Trophoblast cell (in vitro differentiated cells and primary cell): Measurements from ENCODE around the gene NTM.

ENCODE experiments used
- DNase-seq, 2 donors: peaks; one replicate each; pipeline ENCODE4 v3.0.0-alpha.2; 2016
- H2AFZ ChIP-seq: 2 replicates; pipeline ENCODE4 v1.6.1; 2013; ENCODE audit warnings: low read length, moderate library complexity, mild to moderate bottlenecking; ENCODE audit not compliant: insufficient read depth, poor library complexity
- H2AK5ac ChIP-seq: 2 replicates; pipeline ENCODE4 v1.6.1; 2013; ENCODE audit warnings: mild to moderate bottlenecking, low read length
- H2BK120ac ChIP-seq: 2 replicates; pipeline ENCODE4 v1.6.1; 2013; ENCODE audit warnings: low read length, mild to moderate bottlenecking, moderate library complexity; ENCODE audit not compliant: insufficient read depth, poor library complexity
- H2BK12ac ChIP-seq: 2 replicates; pipeline ENCODE4 v1.6.1; 2013; ENCODE audit warnings: mild to moderate bottlenecking, low read length, moderate library complexity
- H2BK5ac ChIP-seq: 2 replicates; pipeline ENCODE4 v1.6.1; 2013; ENCODE audit warnings: low read length, low read depth, moderate library complexity, mild to moderate bottlenecking; ENCODE audit not compliant: poor library complexity
- H3K14ac ChIP-seq: 2 replicates; pipeline ENCODE4 v1.6.1; 2013; ENCODE audit warnings: mild to moderate bottlenecking, low read length
- H3K18ac ChIP-seq: 2 replicates; pipeline ENCODE4 v1.6.1; 2013; ENCODE audit warnings: mild to moderate bottlenecking, low read length
- H3K23ac ChIP-seq: 2 replicates; pipeline ENCODE4 v1.6.1; 2013; ENCODE audit warnings: low read length
- H3K27ac ChIP-seq: 2 replicates; pipeline ENCODE4 v1.5.1; 2013; ENCODE audit warnings: low read depth, mild to moderate bottlenecking, inconsistent platforms, low read length, moderate library complexity
- H3K27me3 ChIP-seq: 2 replicates; pipeline ENCODE4 v1.6.1; 2013; ENCODE audit warnings: inconsistent platforms, mild to moderate bottlenecking, low read length, moderate library complexity; ENCODE audit not compliant: insufficient read depth
- H3K36me3 ChIP-seq, 2 experiments: 1 replicate in 1 of 2; 2 replicates in 1 of 2; pipeline ENCODE4 v1.6.1; 2013; ENCODE audit warnings: low read length in 2 of 2, mild to moderate bottlenecking in 2 of 2, moderate library complexity in 1 of 2; ENCODE audit not compliant: insufficient read depth in 2 of 2, control insufficient read depth in 1 of 2
- H3K4ac ChIP-seq: 2 replicates; pipeline ENCODE4 v1.6.1; 2013; ENCODE audit warnings: low read depth, mild to moderate bottlenecking, low read length, moderate library complexity
- H3K4me1 ChIP-seq, 2 experiments: 1 replicate in 1 of 2; 2 replicates in 1 of 2; pipeline ENCODE4 v1.6.1; 2013; ENCODE audit warnings: low read length in 2 of 2, mild to moderate bottlenecking in 2 of 2, moderate library complexity in 1 of 2; ENCODE audit not compliant: insufficient read depth in 2 of 2, control insufficient read depth in 1 of 2
- H3K4me2 ChIP-seq: 2 replicates; pipeline ENCODE4 v1.6.1; 2013; ENCODE audit warnings: inconsistent platforms, mild to moderate bottlenecking, low read length, moderate library complexity
- H3K4me3 ChIP-seq: 2 replicates; pipeline ENCODE4 v1.5.1; 2013; ENCODE audit warnings: mild to moderate bottlenecking, low read depth, low read length, inconsistent platforms
- H3K79me1 ChIP-seq: one replicate; pipeline ENCODE4 v1.6.1; 2013; ENCODE audit warnings: low read length
- H3K79me2 ChIP-seq: 2 replicates; pipeline ENCODE4 v1.6.1; 2013; ENCODE audit warnings: low read length, mild to moderate bottlenecking; ENCODE audit not compliant: control insufficient read depth, insufficient read depth, poor library complexity
- H3K9ac ChIP-seq: 2 replicates; pipeline ENCODE4 v1.6.1; 2013; ENCODE audit warnings: mild to moderate bottlenecking, low read length
- H3K9me3 ChIP-seq: 2 replicates; pipeline ENCODE4 v1.6.1; 2013; ENCODE audit warnings: low read depth, mild to moderate bottlenecking, control low read depth, inconsistent platforms, low read length; ENCODE audit not compliant: insufficient read depth
- H4K12ac ChIP-seq: 2 replicates; pipeline ENCODE4 v1.6.1; 2013; ENCODE audit warnings: low read depth, mild to moderate bottlenecking, low read length, moderate library complexity
- H4K8ac ChIP-seq: 2 replicates; pipeline ENCODE4 v1.6.1; 2013; ENCODE audit warnings: low read depth, mild to moderate bottlenecking, low read length, moderate library complexity
- H4K91ac ChIP-seq: one replicate; pipeline ENCODE4 v1.6.1; 2013; ENCODE audit warnings: low read depth, mild to moderate bottlenecking, low read length, moderate library complexity
- WGBS: extraction: QIAGEN DNeasy Blood & Tissue Kit; methylation state at CpG from one replicate; pipeline ENCODE4 v1.1.7; 2013; ENCODE audit warnings: missing lambda C conversion rate; ENCODE audit not compliant: insufficient read length, insufficient coverage; ENCODE audit errors: extremely low coverage; 5-methylcytosine and 5-hydroxymethylcytosine counted together

NTM gene

DNA sequence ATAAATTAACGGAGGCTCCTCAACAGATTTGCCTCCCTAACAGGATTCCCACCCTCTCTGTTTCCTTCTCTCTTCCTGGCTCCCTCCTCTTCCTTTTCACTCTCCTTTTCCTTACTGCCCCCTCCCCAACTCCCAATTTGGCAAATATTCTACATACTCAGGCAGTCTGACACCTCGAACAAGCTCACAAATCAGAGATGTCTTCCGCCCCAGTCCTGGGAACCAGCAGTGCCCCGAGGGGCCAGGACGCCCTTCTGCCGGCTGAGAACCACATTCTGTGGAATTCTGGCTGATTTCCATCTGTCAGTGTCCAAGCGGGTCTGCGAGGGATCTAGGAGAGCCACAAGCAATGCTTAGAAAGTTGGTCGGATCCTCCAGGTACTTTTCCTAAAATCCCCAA lies 94.0 kb downstream of the NTM start:
- DNase-seq: peak; percentile 92 to 95
- H3K9ac ChIP-seq: no peak overlapping the region
- no peak overlapping the region for H4K8ac ChIP-seq
- WGBS: no CpG with 5 or more reads among the region's 9 CpGs
- no peak overlapping the region for H4K91ac ChIP-seq
- no peak overlapping the region for H3K4ac ChIP-seq
- no peak overlapping the region for H3K18ac ChIP-seq
- H2BK120ac ChIP-seq: no peak overlapping the region
- no peak overlapping the region for H3K14ac ChIP-seq
- no peak overlapping the region for H2AK5ac ChIP-seq
- H3K4me1 ChIP-seq: peaks cover 26 to 29% of the 10 kb centered on the region in 2 experiments
- H3K79me2 ChIP-seq: no peaks in the 10 kb centered on the region
- no peak overlapping the region for H3K4me3 ChIP-seq
- H3K36me3 ChIP-seq: no peaks in the 10 kb centered on the region
- no peak overlapping the region for H2BK5ac ChIP-seq
- H4K12ac ChIP-seq: no peak overlapping the region
- no peaks in the 10 kb centered on the region for H3K27me3 ChIP-seq
- no peak overlapping the region for H3K23ac ChIP-seq
- H3K9me3 ChIP-seq: no peaks in the 10 kb centered on the region
- no peak overlapping the region for H2BK12ac ChIP-seq
- peaks cover 4% of the 10 kb centered on the region for H3K79me1 ChIP-seq
- H3K27ac ChIP-seq: no peak overlapping the region
- H3K4me2 ChIP-seq: peak overlapping the region; percentile 29
- H2AFZ ChIP-seq: no peak overlapping the region

DNA sequence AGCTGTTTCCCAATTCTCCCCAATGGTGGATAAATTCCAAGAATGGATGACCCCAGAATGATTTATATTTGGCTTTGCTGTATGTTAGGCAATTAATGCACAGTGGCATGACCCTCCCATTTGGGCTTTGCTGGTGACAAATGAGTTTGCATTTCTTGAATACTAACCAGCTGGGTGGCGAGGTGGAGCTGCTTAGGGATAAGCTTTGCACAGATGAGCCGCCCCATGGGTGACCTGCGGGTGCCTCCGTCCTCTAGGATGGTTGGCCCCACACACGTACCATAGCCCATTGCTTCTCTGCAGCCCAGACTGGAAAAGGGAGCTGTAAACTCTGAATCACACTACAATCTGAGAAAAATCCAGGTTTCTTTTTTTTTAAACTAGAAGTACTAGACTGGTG lies 94.6 kb downstream of the NTM start:
- Histone ChIP-seq H3K9ac (no peak overlapping the region), H3K4ac (no peak overlapping the region), H3K4me3 (no peak overlapping the region), H3K18ac (no peak overlapping the region), H2BK120ac (no peak overlapping the region), H2AK5ac (no peak overlapping the region), H4K12ac (no peak overlapping the region), H3K79me2 (no peaks in the 10 kb centered on the region), H3K27ac (no peak overlapping the region), H3K79me1 (peaks cover 4% of the 10 kb centered on the region), H2AFZ (no peak overlapping the region), H4K8ac (no peak overlapping the region), H3K14ac (no peak overlapping the region), H2BK12ac (no peak overlapping the region), H3K9me3 (no peaks in the 10 kb centered on the region), H3K4me2 (peak overlapping the region; percentile 29), H3K4me1 (peaks cover 26 to 29% of the 10 kb centered on the region in 2 experiments), H4K91ac (no peak overlapping the region), H2BK5ac (no peak overlapping the region), H3K36me3 (no peaks in the 10 kb centered on the region), H3K27me3 (no peaks in the 10 kb centered on the region), H3K23ac (no peak overlapping the region)
- peak; percentile 88 to 93 for DNase-seq
- no CpG with 5 or more reads among the region's 5 CpGs for WGBS

DNA sequence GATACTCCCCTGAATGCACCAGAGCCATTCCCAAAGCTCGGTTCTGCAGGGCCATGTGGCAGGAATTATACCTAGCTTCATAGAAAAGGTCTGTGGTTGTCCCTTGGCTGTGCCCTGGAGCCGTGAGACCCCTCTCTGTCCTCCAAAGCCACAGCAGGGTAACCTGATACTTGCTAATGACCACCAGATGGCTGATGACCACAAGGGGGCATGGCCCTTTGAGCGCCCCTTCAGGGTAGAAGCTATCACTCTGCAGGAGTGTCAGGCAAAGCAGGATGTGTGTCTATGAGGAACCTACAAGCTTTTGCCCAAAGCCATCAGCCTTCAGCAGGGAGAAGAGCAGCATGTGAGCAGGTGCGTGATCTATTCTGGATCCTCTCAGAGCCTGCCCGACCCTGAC lies 95.3 kb downstream of the NTM start:
- H3K79me2 ChIP-seq: no peaks in the 10 kb centered on the region
- H3K14ac ChIP-seq: no peak overlapping the region
- H3K4me3 ChIP-seq: no peak overlapping the region
- H3K9me3 ChIP-seq: no peaks in the 10 kb centered on the region
- H3K36me3 ChIP-seq: no peaks in the 10 kb centered on the region
- H3K4me1 ChIP-seq: peaks cover 26 to 29% of the 10 kb centered on the region in 2 experiments
- H2AK5ac ChIP-seq: no peak overlapping the region
- H3K9ac ChIP-seq: no peak overlapping the region
- H3K27ac ChIP-seq: no peak overlapping the region
- H4K12ac ChIP-seq: no peak overlapping the region
- no peak overlapping the region for H3K4ac ChIP-seq
- H2BK12ac ChIP-seq: no peak overlapping the region
- no CpG with 5 or more reads among the region's 5 CpGs for WGBS
- H3K4me2 ChIP-seq: no peak overlapping the region
- no peak overlapping the region for H3K23ac ChIP-seq
- H3K79me1 ChIP-seq: peaks cover 4% of the 10 kb centered on the region
- DNase-seq: no peak
- no peak overlapping the region for H4K91ac ChIP-seq
- H4K8ac ChIP-seq: no peak overlapping the region
- H2BK120ac ChIP-seq: no peak overlapping the region
- no peaks in the 10 kb centered on the region for H3K27me3 ChIP-seq
- H3K18ac ChIP-seq: no peak overlapping the region
- no peak overlapping the region for H2AFZ ChIP-seq
- no peak overlapping the region for H2BK5ac ChIP-seq

DNA sequence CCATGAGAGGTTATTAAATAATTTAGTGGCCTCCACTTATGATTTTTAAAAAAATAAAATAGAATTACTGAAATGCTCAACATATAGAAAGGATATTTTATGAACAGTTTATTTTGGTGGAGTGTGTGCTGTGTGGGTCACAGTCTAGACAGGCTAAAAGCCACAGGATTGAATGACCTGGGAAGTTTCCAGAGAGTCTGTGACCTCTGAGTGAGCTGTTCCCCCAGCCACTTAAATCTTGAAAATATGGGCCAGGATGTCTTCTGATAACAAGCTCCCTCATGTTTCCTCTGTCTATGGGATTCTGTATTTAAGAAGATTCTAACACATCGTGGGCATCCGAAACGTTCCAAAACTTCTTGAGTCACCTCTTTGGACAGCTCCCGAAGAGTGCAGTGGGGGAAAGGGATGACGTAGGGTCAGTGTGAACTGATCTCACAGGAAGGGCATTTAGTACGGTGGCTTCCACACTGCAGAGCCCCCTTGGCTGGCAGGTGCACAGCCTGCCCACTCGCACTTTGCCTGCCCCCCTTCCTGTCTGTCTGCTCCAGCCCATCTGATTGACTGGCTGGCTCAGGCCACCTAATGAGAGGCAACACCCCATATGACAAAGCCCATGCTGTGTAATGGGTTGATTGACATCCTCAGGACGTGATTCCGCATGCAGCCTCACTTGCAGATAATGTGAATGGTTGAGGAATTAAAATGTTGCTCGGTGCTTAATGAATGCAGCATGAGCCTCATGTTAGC lies 97.4 kb downstream of the NTM start:
- Histone ChIP-seq H3K4me2 (no peak overlapping the region), H3K18ac (no peak overlapping the region), H3K4ac (no peak overlapping the region), H3K36me3 (no peaks in the 10 kb centered on the region), H3K79me2 (no peaks in the 10 kb centered on the region), H3K4me1 (peaks cover 26 to 29% of the 10 kb centered on the region in 2 experiments), H2AK5ac (no peak overlapping the region), H3K79me1 (peaks cover 4% of the 10 kb centered on the region), H4K12ac (no peak overlapping the region), H3K23ac (no peak overlapping the region), H3K9me3 (no peaks in the 10 kb centered on the region), H4K91ac (no peak overlapping the region), H2AFZ (no peak overlapping the region), H3K27me3 (no peaks in the 10 kb centered on the region), H3K9ac (no peak overlapping the region), H2BK12ac (no peak overlapping the region), H2BK120ac (no peak overlapping the region), H3K14ac (no peak overlapping the region), H3K27ac (no peak overlapping the region), H2BK5ac (no peak overlapping the region), H4K8ac (no peak overlapping the region), H3K4me3 (no peak overlapping the region)
- WGBS: no CpG with 5 or more reads among the region's 10 CpGs
- DNase-seq: peak in 1 of 2 donors; percentile 51
